ENCODE results near the gene LRRC43. TPM values are rescaled to one million over a fixed set of nuclear protein-coding genes. Genes with fewer than 3 reads are reported as not detected.

LRRC43 gene
- total RNA-seq, 5 donors from 2014 or later (not counting 1 experiment from before 2014, with no cell fraction given) = 0.44 to 0.66 TPM; not detected in 3

- peaks cover 16% of the 10 kb centered on the region for H3K36me3 Mint-ChIP-seq
- WGBS (ENCODE audit: insufficient coverage) = 100% methylated on average over 11 of the region's 12 CpGs
- no peak overlapping the region for H3K4me3 Mint-ChIP-seq
- Histone ChIP-seq H3K36me3 (ENCODE audit: control insufficient read depth in 2 of 2, extremely low read depth in 1 of 2, insufficient read depth in 1 of 2, low read length in 1 of 2) (peaks cover 13 to 32% of the 10 kb centered on the region in 2 donors), H3K27me3 (replicated peaks in 1 of 2; ENCODE audit: control insufficient read depth in 2 of 2, extremely low read depth in 1 of 2, insufficient read depth in 2 of 2, low read length in 1 of 2) (peaks cover 0 to 2% of the 10 kb centered on the region in 2 experiments), H3K9me3 (no peaks in the 10 kb centered on the region), H3K4me3 (ENCODE audit: control insufficient read depth in 1 of 2, extremely low read depth in 1 of 2, low read length in 1 of 2) (no peak overlapping the region), H3K4me1 (ENCODE audit: control insufficient read depth in 1 of 2, extremely low read depth in 1 of 2, insufficient read depth in 2 of 2, low read length in 2 of 2) (no peaks in the 10 kb centered on the region), H3K27ac (ENCODE audit: low read length) (no peak overlapping the region)
- H3K4me1 Mint-ChIP-seq = peaks cover 0 to 2% (median 0%) of the 10 kb centered on the region in 3 donors
- POLR2A ChIA-PET = interaction anchor here (0.6 to 0.7 kb wide), 2 partner anchors 9 to 928 kb away, joined by 4 to 5 read pairs; no protein-coding TSS in a partner anchor
- CTCF ChIA-PET = no interaction called here
- ATAC-seq (replicated peaks in 1 of 4) (no peak), DNase-seq (no peak)
- no peaks in the 10 kb centered on the region for H3K27me3 Mint-ChIP-seq
- no peaks in the 10 kb centered on the region for H3K9me3 Mint-ChIP-seq
- no peak overlapping the region for H3K27ac Mint-ChIP-seq
Observed at GRCh38 chr12:122144885-122145284, 38.0 kb upstream of the LRRC43 start.

- 93% methylated on average over 15 of the region's 23 CpGs for WGBS (ENCODE audit: insufficient coverage)
- no peak for ATAC-seq (replicated peaks in 1 of 4)
- CTCF ChIA-PET = interaction anchor here in 1 of 2 donors (0.8 kb wide), 1 partner anchor 44 kb away, joined by 3 read pairs; no protein-coding TSS in a partner anchor
Observed at GRCh38 chr12:122145505-122146330, 37.2 kb upstream of the LRRC43 start.

DNA sequence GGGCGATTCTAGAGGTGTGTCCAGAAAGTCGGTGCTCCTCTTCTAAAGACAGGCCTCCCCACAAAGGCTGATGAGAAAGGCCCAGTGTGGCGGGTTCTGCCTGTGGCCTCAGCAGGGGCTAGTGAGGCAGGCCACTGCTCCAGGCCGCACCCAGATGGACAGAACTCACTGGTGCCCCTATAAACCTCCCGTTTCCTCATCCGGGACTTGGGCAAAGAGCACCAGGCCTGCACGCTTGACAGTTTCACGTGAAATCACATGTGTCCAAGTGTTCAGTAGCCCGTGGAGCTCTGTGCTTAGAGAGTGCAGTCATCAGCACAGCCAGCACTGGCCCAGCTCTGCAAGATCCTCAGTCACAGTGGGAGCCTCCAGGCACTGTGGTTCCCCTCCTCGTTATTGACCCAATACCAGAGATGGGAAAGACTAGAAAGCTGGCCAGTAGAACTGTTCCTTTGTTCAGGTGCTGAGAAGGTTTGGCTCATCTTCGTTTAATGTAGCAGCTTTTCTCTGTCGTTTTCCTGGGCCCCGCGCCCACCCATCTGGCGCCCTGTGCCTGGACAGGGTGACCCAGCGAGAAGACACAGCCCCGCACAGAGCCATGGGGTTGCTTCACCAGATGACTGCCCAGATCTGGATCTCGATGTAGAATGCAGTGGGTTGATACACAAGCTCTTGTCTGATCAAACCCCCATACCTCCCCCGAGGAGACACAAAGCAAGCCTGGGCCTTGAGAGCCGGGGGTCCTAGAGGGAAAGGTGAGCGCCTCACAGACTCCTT is 35.2 kb upstream of the LRRC43 start:
- H3K27me3 Mint-ChIP-seq = no peaks in the 10 kb centered on the region
- Histone ChIP-seq H3K4me3 (ENCODE audit: control insufficient read depth in 1 of 2, extremely low read depth in 1 of 2, low read length in 1 of 2) (no peak overlapping the region), H3K27me3 (replicated peaks in 1 of 2; ENCODE audit: control insufficient read depth in 2 of 2, extremely low read depth in 1 of 2, insufficient read depth in 2 of 2, low read length in 1 of 2) (peaks cover 0 to 2% of the 10 kb centered on the region in 2 experiments), H3K4me1 (ENCODE audit: control insufficient read depth in 1 of 2, extremely low read depth in 1 of 2, insufficient read depth in 2 of 2, low read length in 2 of 2) (no peaks in the 10 kb centered on the region), H3K27ac (ENCODE audit: low read length) (no peak overlapping the region), H3K9me3 (no peaks in the 10 kb centered on the region), H3K36me3 (ENCODE audit: control insufficient read depth in 2 of 2, extremely low read depth in 1 of 2, insufficient read depth in 1 of 2, low read length in 1 of 2) (peaks cover 5 to 8% of the 10 kb centered on the region in 2 donors)
- no peak overlapping the region for H3K27ac Mint-ChIP-seq
- ChIA-PET POLR2A (no interaction called here), CTCF (no interaction called here)
- H3K4me3 Mint-ChIP-seq = no peak overlapping the region
- WGBS (ENCODE audit: insufficient coverage) = 92% methylated on average over 16 of the region's 21 CpGs
- no peaks in the 10 kb centered on the region for H3K9me3 Mint-ChIP-seq
- peaks cover 5% of the 10 kb centered on the region for H3K36me3 Mint-ChIP-seq
- peak in 2 of 4 experiments; percentile 10 to 23 for ATAC-seq (replicated peaks in 1 of 4)
- H3K4me1 Mint-ChIP-seq = peaks cover 0 to 2% (median 0%) of the 10 kb centered on the region in 3 donors
- DNase-seq = no peak

More at GRCh38 chr12:122145505-122146330, 37.2 kb upstream of the LRRC43 start:
- Histone ChIP-seq H3K4me3 (ENCODE audit: control insufficient read depth in 1 of 2, extremely low read depth in 1 of 2, low read length in 1 of 2) (no peak overlapping the region), H3K27me3 (replicated peaks in 1 of 2; ENCODE audit: control insufficient read depth in 2 of 2, extremely low read depth in 1 of 2, insufficient read depth in 2 of 2, low read length in 1 of 2) (peaks cover 0 to 2% of the 10 kb centered on the region in 2 experiments), H3K4me1 (ENCODE audit: control insufficient read depth in 1 of 2, extremely low read depth in 1 of 2, insufficient read depth in 2 of 2, low read length in 2 of 2) (no peaks in the 10 kb centered on the region), H3K9me3 (no peaks in the 10 kb centered on the region), H3K36me3 (ENCODE audit: control insufficient read depth in 2 of 2, extremely low read depth in 1 of 2, insufficient read depth in 1 of 2, low read length in 1 of 2) (peaks cover 13 to 28% of the 10 kb centered on the region in 2 donors), H3K27ac (ENCODE audit: low read length) (no peak overlapping the region)
- Mint-ChIP-seq H3K4me1 (peaks cover 0 to 2% (median 0%) of the 10 kb centered on the region in 3 donors), H3K36me3 (peaks cover 12% of the 10 kb centered on the region), H3K27ac (no peak overlapping the region), H3K9me3 (no peaks in the 10 kb centered on the region), H3K27me3 (no peaks in the 10 kb centered on the region), H3K4me3 (no peak overlapping the region)
- POLR2A ChIA-PET = no interaction called here
- DNase-seq = no peak

DNA sequence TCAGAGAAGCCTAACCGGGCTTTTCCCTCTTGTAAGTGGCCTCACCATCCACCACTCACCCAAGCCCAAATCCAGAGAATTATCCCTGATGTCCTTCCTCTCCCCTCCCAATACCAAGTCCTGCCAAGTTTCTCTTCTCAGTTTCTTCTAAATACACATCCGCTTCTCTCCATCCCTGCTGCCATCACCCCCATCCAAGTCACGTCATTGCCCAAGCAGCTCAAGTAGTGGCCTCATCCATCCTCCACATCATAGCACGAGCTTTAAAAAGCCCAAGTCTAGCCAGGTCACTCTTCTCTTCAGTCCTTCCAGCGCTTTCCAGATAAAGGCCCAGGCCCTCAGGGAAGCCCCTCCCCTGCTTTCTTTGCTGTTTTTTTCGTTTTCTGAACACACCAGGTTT is 34.3 kb upstream of the LRRC43 start:
- no peak overlapping the region for H3K4me3 Mint-ChIP-seq
- Histone ChIP-seq H3K36me3 (ENCODE audit: control insufficient read depth in 2 of 2, extremely low read depth in 1 of 2, insufficient read depth in 1 of 2, low read length in 1 of 2) (peaks cover 0 to 5% of the 10 kb centered on the region in 2 donors), H3K4me1 (ENCODE audit: control insufficient read depth in 1 of 2, extremely low read depth in 1 of 2, insufficient read depth in 2 of 2, low read length in 2 of 2) (no peaks in the 10 kb centered on the region), H3K9me3 (no peaks in the 10 kb centered on the region), H3K27ac (ENCODE audit: low read length) (no peak overlapping the region), H3K27me3 (replicated peaks in 1 of 2; ENCODE audit: control insufficient read depth in 2 of 2, extremely low read depth in 1 of 2, insufficient read depth in 2 of 2, low read length in 1 of 2) (peaks cover 0 to 2% of the 10 kb centered on the region in 2 experiments), H3K4me3 (ENCODE audit: control insufficient read depth in 1 of 2, extremely low read depth in 1 of 2, low read length in 1 of 2) (no peak overlapping the region)
- DNase-seq = no peak
- H3K4me1 Mint-ChIP-seq = peaks cover 0 to 2% (median 0%) of the 10 kb centered on the region in 3 donors
- POLR2A ChIA-PET = interaction anchor here in 1 of 2 donors (0.6 kb wide), 1 partner anchor 166 kb away, joined by 3 read pairs; no protein-coding TSS in a partner anchor
- no peaks in the 10 kb centered on the region for H3K27me3 Mint-ChIP-seq
- no peaks in the 10 kb centered on the region for H3K9me3 Mint-ChIP-seq
- CTCF ChIA-PET = interaction anchor here in 1 of 2 donors (1.0 kb wide), 1 partner anchor 10 kb away, joined by 3 read pairs; no protein-coding TSS in a partner anchor
- no peak for ATAC-seq (replicated peaks in 1 of 4)
- H3K27ac Mint-ChIP-seq = no peak overlapping the region
- 81% methylated on average over 5 of the region's 6 CpGs for WGBS (ENCODE audit: insufficient coverage)
- H3K36me3 Mint-ChIP-seq = peaks cover 4% of the 10 kb centered on the region

DNA sequence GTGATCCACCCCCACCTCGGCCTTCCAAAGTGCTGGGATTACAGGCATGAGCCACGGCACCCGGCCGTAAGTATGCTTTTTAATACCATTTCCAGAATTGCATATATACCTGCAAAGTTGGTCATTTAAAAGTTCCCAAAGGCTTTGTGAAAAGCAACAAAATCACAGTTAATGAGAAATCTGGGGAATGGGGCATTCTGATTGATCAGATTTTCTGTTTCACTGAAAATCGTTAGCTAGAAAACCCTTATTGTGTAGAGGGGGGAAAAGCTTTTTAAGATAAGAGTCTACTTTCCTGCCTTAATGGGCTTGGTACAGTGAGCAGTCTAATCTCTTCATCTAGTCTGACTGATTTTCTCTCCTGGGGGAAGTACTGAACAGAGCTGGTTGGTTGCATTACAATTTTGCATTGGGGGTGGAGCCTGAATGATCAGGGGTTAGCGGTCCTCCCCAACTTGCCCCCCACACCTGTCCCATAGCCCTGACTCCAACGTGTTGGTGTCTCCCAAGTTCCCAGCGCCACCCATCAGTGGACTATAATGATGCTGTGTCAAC is 32.7 kb upstream of the LRRC43 start:
- H3K4me3 ChIP-seq (ENCODE audit: control insufficient read depth in 1 of 2, extremely low read depth in 1 of 2, low read length in 1 of 2) = no peak overlapping the region
- H3K27ac ChIP-seq (ENCODE audit: low read length) = no peak overlapping the region
- Mint-ChIP-seq H3K9me3 (no peaks in the 10 kb centered on the region), H3K27me3 (no peaks in the 10 kb centered on the region), H3K4me1 (peaks cover 0 to 2% (median 0%) of the 10 kb centered on the region in 3 donors), H3K27ac (no peak overlapping the region), H3K4me3 (no peak overlapping the region), H3K36me3 (no peaks in the 10 kb centered on the region)
- DNase-seq (no peak), ATAC-seq (replicated peaks in 1 of 4) (no peak)
- CTCF ChIA-PET = interaction anchor here in 1 of 2 donors (0.6 kb wide), 1 partner anchor 198 kb away, joined by 3 read pairs; no protein-coding TSS in a partner anchor
- no peaks in the 10 kb centered on the region for H3K9me3 ChIP-seq
- POLR2A ChIA-PET = no interaction called here
- peaks cover 0 to 2% of the 10 kb centered on the region in 2 experiments for H3K27me3 ChIP-seq (replicated peaks in 1 of 2; ENCODE audit: control insufficient read depth in 2 of 2, extremely low read depth in 1 of 2, insufficient read depth in 2 of 2, low read length in 1 of 2)
- no CpG with 5 or more reads among the region's 8 CpGs for WGBS (ENCODE audit: insufficient coverage)
- peaks cover 0 to 2% of the 10 kb centered on the region in 2 donors for H3K36me3 ChIP-seq (ENCODE audit: control insufficient read depth in 2 of 2, extremely low read depth in 1 of 2, insufficient read depth in 1 of 2, low read length in 1 of 2)
- no peaks in the 10 kb centered on the region for H3K4me1 ChIP-seq (ENCODE audit: control insufficient read depth in 1 of 2, extremely low read depth in 1 of 2, insufficient read depth in 2 of 2, low read length in 2 of 2)

DNA sequence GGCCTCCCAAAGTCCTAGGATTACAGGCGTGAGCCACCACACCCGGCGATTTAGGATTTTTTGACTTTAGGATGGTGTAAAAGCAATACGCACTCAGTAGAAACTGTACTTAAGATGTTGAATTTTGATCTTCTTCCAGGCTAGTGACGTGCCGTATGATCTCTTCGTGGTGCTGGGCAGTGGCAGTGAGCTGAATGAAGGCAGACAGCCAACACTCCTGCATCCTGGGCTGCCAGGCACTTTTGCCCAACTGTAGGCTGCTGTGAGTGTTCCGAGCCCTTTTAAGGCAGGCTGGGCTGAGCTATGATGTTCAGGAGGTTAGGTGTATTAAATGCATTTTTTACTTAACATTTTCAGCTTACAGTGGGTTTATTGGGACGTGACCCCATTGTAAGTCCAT is 30.2 kb upstream of the LRRC43 start:
- Mint-ChIP-seq H3K4me1 (no peaks in the 10 kb centered on the region), H3K36me3 (peaks cover 3% of the 10 kb centered on the region), H3K4me3 (no peak overlapping the region), H3K27ac (no peak overlapping the region), H3K9me3 (no peaks in the 10 kb centered on the region), H3K27me3 (no peaks in the 10 kb centered on the region)
- Histone ChIP-seq H3K9me3 (no peaks in the 10 kb centered on the region), H3K36me3 (ENCODE audit: control insufficient read depth in 2 of 2, extremely low read depth in 1 of 2, insufficient read depth in 1 of 2, low read length in 1 of 2) (no peaks in the 10 kb centered on the region), H3K27ac (ENCODE audit: low read length) (no peak overlapping the region), H3K4me1 (ENCODE audit: control insufficient read depth in 1 of 2, extremely low read depth in 1 of 2, insufficient read depth in 2 of 2, low read length in 2 of 2) (no peaks in the 10 kb centered on the region), H3K4me3 (ENCODE audit: control insufficient read depth in 1 of 2, extremely low read depth in 1 of 2, low read length in 1 of 2) (no peak overlapping the region), H3K27me3 (replicated peaks in 1 of 2; ENCODE audit: control insufficient read depth in 2 of 2, extremely low read depth in 1 of 2, insufficient read depth in 2 of 2, low read length in 1 of 2) (peaks cover 0 to 2% of the 10 kb centered on the region in 2 experiments)
- ChIA-PET CTCF (no interaction called here), POLR2A (no interaction called here)
- DNase-seq = no peak
- no peak for ATAC-seq (replicated peaks in 1 of 4)
- 91% methylated on average over 7 of the region's 9 CpGs for WGBS (ENCODE audit: insufficient coverage)
